ENCODE results near the gene CCR7.

DNA sequence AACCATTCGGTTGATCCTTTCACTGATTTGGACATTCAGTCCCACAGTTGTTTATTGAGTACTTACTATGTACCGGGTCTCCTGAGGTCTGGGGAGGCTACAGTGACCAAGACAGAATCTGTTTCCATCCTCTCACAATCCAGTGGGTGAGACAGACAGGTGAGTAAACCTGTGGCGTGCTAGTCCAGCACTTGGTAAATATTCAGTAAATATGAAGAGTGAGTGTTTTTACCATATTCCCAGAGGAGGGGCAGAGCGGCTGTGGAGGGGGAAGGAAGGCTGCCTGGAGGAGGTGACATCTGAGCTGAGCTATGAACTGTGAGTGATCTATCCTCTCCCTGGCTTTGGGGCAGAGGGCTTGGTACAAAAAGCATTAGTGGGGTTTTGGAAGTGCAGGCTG is 31.4 kb downstream of the CCR7 start:
- TF ChIP-seq, protein P1, sequence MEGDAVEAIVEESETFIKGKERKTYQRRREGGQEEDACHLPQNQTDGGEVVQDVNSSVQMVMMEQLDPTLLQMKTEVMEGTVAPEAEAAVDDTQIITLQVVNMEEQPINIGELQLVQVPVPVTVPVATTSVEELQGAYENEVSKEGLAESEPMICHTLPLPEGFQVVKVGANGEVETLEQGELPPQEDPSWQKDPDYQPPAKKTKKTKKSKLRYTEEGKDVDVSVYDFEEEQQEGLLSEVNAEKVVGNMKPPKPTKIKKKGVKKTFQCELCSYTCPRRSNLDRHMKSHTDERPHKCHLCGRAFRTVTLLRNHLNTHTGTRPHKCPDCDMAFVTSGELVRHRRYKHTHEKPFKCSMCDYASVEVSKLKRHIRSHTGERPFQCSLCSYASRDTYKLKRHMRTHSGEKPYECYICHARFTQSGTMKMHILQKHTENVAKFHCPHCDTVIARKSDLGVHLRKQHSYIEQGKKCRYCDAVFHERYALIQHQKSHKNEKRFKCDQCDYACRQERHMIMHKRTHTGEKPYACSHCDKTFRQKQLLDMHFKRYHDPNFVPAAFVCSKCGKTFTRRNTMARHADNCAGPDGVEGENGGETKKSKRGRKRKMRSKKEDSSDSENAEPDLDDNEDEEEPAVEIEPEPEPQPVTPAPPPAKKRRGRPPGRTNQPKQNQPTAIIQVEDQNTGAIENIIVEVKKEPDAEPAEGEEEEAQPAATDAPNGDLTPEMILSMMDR (IDR thresholded peaks at IDR 0.05), result no peak
- TF ChIP-seq POLR2A (IDR thresholded peaks at IDR 0.05) (no peak), EP300 (IDR thresholded peaks at IDR 0.05) (no peak)

Measured in tibial nerve (tissue), 4 donors.